Sigmoid colon (tissue), 7 donors: Measurements from ENCODE around the gene COL4A4. TPM values are rescaled to one million over a fixed set of nuclear protein-coding genes. Genes with fewer than 3 reads are reported as not detected.
"Not testable (repeated sequence)": the region's sequence is repeated elsewhere in the genome, so short reads cannot be mapped to it uniquely, and the experiment has no call there.

Source experiments
- DNase-seq: peaks from one replicate; pipeline ENCODE4 v3.0.0-alpha.2; 2019
- H3K27ac ChIP-seq, 4 donors: fragments of 200-600 bp; sonication (generic); one replicate each; pipeline ENCODE4 v1.5.1; 2016 to 2019; ENCODE audit warnings: mild to moderate bottlenecking in 1 of 4
- H3K27me3 ChIP-seq, 3 donors: fragments of 200-600 bp; sonication (generic); one replicate each; pipeline ENCODE4 v1.5.1; 2019; ENCODE audit warnings: mild to moderate bottlenecking in 1 of 3
- H3K36me3 ChIP-seq, 4 donors: fragments of 200-600 bp; sonication (generic); one replicate each; pipeline ENCODE4 v1.5.1; 2016 to 2019
- H3K4me1 ChIP-seq, 4 donors: fragments of 200-600 bp; sonication (generic); one replicate each; pipeline ENCODE4 v1.5.1; 2017 to 2019
- H3K4me3 ChIP-seq, 4 donors: fragments of 200-600 bp; sonication (generic); one replicate each; pipeline ENCODE4 v1.5.1; 2017 to 2019; ENCODE audit warnings: mild to moderate bottlenecking in 2 of 4, moderate library complexity in 1 of 4
- H3K9me3 ChIP-seq, 4 donors: fragments of 200-600 bp in 3 of 4; sonication (generic) in 3 of 4; one replicate each; pipeline versions ENCODE4 v1.5.1 to v1.6.1; 2013 to 2019
- CTCF ChIP-seq, 4 experiments: fragments of 450-650 bp in 3 of 4; fragments of 200-600 bp in 1 of 4; IDR thresholded peaks; one replicate each; pipeline ENCODE4 v1.5.1; 2016 to 2019; ENCODE audit warnings: antibody characterized with exemption in 4 of 4, mild to moderate bottlenecking in 3 of 4, moderate library complexity in 2 of 4
- EP300 ChIP-seq, 4 donors: sonication (generic); formaldehyde crosslinking; IDR thresholded peaks; one replicate each; pipeline ENCODE4 v1.6.1; 2017; ENCODE audit warnings: antibody characterized with exemption in 4 of 4
- POLR2A ChIP-seq, 2 donors: fragments of 450-650 bp; IDR thresholded peaks; one replicate each; pipeline ENCODE4 v1.6.1; 2016; ENCODE audit warnings: antibody characterized with exemption in 2 of 2, mild to moderate bottlenecking in 2 of 2, moderate library complexity in 2 of 2
- POLR2AphosphoS5 ChIP-seq, 4 donors: sonication (generic); formaldehyde crosslinking; IDR thresholded peaks; one replicate each; pipeline ENCODE4 v1.6.1; 2017; ENCODE audit warnings: antibody characterized with exemption in 4 of 4
- WGBS, 2 donors: extraction: QIAGEN DNeasy Blood & Tissue Kit; methylation state at CpG; one replicate each; pipeline ENCODE4 v1.1.7; 2013; 5-methylcytosine and 5-hydroxymethylcytosine counted together
- intact Hi-C: fragments of 100-400 bp; cut with DNase I; formaldehyde crosslinking; loops from one replicate; pipeline ENCODE4 v1.15.1; 2023
- polyA plus RNA-seq, 3 donors: library from polyadenylated mRNA; stranded (reverse); fragments of 200-250 nt; gene quantifications; one replicate each; pipeline ENCODE4 v1.2.3, GENCODE V29; 2013
- total RNA-seq, 4 donors: library from RNA; depleted of rRNA; stranded (reverse); fragments of >200 nt; gene quantifications; one replicate each; pipeline ENCODE4 v1.1.0, GENCODE V29; 2016
- donor health status: healthy with polysubstance abuse.
- donor health status: Bipolar disorder and iron deficiency.
- donor health status: healthy.

The COL4A4 gene
- total and polyA plus RNA-seq, 7 donors = 0.49 to 1.6 (median 1.2) TPM; not detected in 2

DNA sequence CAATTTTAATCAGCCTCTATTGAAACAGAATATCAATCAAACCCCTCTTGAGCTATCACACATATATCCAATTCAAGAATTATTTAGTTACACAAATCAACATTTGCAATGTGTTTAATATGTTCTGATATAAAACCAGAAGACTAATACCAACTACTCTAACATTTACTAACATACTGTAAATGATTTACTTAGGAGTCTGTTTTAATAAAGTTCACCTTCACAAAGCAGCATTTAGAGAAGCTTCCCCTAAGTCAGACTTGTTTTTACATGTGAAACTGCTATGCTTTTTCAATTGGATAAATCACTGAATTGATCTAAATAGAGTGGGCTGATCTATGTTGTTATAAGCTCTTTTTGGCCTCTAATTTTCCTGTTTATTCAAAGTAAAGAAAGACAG is 18.8 kb upstream of the COL4A4 start:
- peaks cover 0 to 2% (median 0%) of the 10 kb centered on the region in 4 donors for H3K4me1 ChIP-seq
- no peaks in the 10 kb centered on the region for H3K27me3 ChIP-seq
- TF ChIP-seq POLR2A (IDR thresholded peaks at IDR 0.05) = no peak
- no peak for TF ChIP-seq EP300 (IDR thresholded peaks at IDR 0.05)
- no peak for TF ChIP-seq CTCF (IDR thresholded peaks at IDR 0.05)
- TF ChIP-seq POLR2AphosphoS5 (IDR thresholded peaks at IDR 0.05) = no peak
- no peaks in the 10 kb centered on the region for H3K9me3 ChIP-seq
- DNase-seq = no peak
- no peak overlapping the region for H3K27ac ChIP-seq
- H3K36me3 ChIP-seq = no peaks in the 10 kb centered on the region
- intact Hi-C loops = no loop called here
- no peak overlapping the region for H3K4me3 ChIP-seq

- H3K27me3 ChIP-seq = no peaks in the 10 kb centered on the region
- H3K4me1 ChIP-seq = no peaks in the 10 kb centered on the region
- intact Hi-C loops = no loop called here
- TF ChIP-seq POLR2A (IDR thresholded peaks at IDR 0.05) (no peak), EP300 (IDR thresholded peaks at IDR 0.05) (no peak), CTCF (IDR thresholded peaks at IDR 0.05) (no peak), POLR2AphosphoS5 (IDR thresholded peaks at IDR 0.05) (no peak)
- DNase-seq = no peak
- no peak overlapping the region for H3K4me3 ChIP-seq
- no peaks in the 10 kb centered on the region for H3K36me3 ChIP-seq
- H3K9me3 ChIP-seq = no peaks in the 10 kb centered on the region
- H3K27ac ChIP-seq = no peak overlapping the region
- 48 to 80% methylated on average over 3 of the region's 3 CpGs for WGBS, 2 donors
Observed at GRCh38 chr2:227180770-227181169, 16.8 kb upstream of the COL4A4 start.

- no peaks in the 10 kb centered on the region for H3K9me3 ChIP-seq
- intact Hi-C loops = no loop called here
- WGBS, 2 donors = 55 to 71% methylated on average over 11 of the region's 11 CpGs
- DNase-seq = no peak
- no peaks in the 10 kb centered on the region for H3K4me1 ChIP-seq
- no peak overlapping the region for H3K4me3 ChIP-seq
- H3K27me3 ChIP-seq = no peaks in the 10 kb centered on the region
- no peak overlapping the region for H3K27ac ChIP-seq
- no peak for TF ChIP-seq POLR2A (IDR thresholded peaks at IDR 0.05)
- H3K36me3 ChIP-seq = no peaks in the 10 kb centered on the region
Observed at GRCh38 chr2:227179988-227180685, 16.1 kb upstream of the COL4A4 start.

DNA sequence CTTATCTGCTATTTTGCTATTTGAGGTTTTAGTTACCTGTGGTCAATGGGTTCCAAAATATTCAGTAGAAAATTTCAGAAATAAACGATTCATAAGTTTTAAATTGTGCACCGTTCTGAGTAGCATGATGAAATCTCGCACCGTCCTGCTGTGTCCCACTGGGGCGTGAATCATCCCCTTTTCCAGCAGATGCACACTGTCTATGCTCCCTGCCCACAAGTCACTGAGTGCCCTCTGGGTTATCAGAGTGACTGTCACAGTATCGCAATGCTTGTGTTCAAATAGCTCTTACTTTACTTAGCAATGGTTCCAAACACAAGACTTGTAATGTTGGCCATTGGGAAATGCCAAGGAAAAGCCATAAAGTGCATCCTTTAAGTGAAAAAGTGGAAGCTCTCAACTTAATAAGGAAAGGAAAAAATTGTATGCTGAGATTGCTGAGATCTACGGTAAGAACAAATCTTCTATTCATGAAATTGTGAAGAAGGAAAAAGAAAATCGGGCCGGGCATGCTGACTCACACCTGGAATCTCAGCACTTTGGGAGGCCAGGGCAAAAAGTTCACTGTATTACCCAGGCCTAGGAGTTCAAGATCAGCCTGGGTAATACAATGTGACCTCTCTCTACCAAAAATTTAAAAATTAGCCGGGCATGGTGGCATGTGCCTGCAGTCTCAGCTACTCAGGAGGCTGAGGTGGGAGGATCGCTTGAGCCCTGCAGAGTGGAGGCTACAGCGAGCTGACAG is 13.8 kb upstream of the COL4A4 start:
- Histone ChIP-seq H3K4me1 (no peaks in the 10 kb centered on the region), H3K27me3 (no peaks in the 10 kb centered on the region), H3K36me3 (no peaks in the 10 kb centered on the region), H3K27ac (no peak overlapping the region), H3K9me3 (no peaks in the 10 kb centered on the region), H3K4me3 (no peak overlapping the region)
- no peak for DNase-seq
- WGBS, 2 donors = 95 to 96% methylated on average over 12 of the region's 12 CpGs
- intact Hi-C loops = no loop called here
- TF ChIP-seq CTCF (IDR thresholded peaks at IDR 0.05) (no peak), POLR2A (IDR thresholded peaks at IDR 0.05) (no peak), POLR2AphosphoS5 (IDR thresholded peaks at IDR 0.05) (no peak), EP300 (IDR thresholded peaks at IDR 0.05) (no peak)

- DNase-seq, intact Hi-C loops: not testable (repeated sequence)
- WGBS, 2 donors = 87 to 94% methylated on average over 11 of the region's 11 CpGs
Observed at GRCh38 chr2:227171779-227172178, 7.8 kb upstream of the COL4A4 start.

More at GRCh38 chr2:227171779-227172178, 7.8 kb upstream of the COL4A4 start:
- H3K4me3 ChIP-seq, H3K27ac ChIP-seq, H3K4me1 ChIP-seq, H3K36me3 ChIP-seq, H3K9me3 ChIP-seq, H3K27me3 ChIP-seq: not testable (repeated sequence)
